Smooth muscle cell of the brain vasculature (primary cell): ENCODE measurements around the gene TNNT1.

ENCODE experiments used
- DNase-seq: peaks from one replicate; pipeline ENCODE4 v3.0.0-alpha.2; 2012; ENCODE audit warnings: low read depth, low spot score

The TNNT1 gene

DNA sequence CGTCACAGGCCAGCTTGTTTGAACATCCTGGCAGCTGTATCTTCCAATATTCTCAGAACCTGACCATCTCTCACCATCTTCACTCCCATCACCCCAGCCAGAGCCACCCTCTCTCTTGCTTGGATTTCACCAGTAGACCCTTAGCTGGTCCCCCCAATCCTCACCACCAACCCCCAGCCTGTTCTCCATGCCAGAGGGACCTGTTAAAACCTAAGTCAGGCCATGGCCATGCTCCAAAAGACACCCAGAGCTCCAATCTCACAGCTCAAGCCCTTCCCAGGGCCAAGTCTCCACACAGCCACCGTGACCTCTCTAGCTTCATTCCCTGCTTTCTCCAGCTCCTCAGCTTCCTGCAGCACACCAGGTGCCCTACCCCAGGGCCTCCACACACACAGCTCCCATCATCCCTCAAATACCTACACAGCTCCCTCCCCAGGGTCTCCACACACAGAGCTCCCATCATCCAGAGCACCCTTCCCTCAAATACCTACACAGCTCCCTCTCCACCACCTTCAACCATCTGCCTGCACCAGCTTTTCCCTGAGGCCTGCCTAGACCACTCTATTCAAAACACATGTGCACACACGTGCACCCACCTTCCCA, 59.6 kb downstream of the TNNT1 start:
- no peak for DNase-seq

- peak; percentile 36 for DNase-seq
These were observed 60.3 kb downstream of the TNNT1 start for GRCh38 chr19:55088543-55089341.

DNA sequence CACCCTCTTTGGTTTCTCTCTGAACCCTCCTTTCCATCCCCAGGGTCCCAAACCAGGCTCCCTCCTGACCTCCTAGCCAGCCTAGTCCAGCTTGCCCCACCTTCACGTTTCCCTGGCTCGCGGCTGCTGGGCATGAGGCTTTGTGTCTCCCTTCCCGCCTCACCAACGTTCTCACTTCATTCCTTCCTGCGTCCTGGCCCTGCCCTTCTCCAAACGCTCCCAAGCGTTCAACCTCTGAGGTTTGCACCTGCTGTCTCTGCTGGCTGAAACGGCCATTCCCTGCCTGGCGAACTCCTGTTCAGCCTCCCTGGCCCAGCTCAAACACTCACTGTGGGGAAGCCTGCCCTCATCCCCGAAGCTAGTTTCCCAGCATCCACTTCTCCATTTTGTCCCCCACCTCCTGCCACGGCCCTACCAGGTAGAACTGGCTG, 61.0 kb downstream of the TNNT1 start:
- no peak for DNase-seq

- no peak for DNase-seq
These were observed 61.5 kb downstream of the TNNT1 start for GRCh38 chr19:55087542-55087901.

DNA sequence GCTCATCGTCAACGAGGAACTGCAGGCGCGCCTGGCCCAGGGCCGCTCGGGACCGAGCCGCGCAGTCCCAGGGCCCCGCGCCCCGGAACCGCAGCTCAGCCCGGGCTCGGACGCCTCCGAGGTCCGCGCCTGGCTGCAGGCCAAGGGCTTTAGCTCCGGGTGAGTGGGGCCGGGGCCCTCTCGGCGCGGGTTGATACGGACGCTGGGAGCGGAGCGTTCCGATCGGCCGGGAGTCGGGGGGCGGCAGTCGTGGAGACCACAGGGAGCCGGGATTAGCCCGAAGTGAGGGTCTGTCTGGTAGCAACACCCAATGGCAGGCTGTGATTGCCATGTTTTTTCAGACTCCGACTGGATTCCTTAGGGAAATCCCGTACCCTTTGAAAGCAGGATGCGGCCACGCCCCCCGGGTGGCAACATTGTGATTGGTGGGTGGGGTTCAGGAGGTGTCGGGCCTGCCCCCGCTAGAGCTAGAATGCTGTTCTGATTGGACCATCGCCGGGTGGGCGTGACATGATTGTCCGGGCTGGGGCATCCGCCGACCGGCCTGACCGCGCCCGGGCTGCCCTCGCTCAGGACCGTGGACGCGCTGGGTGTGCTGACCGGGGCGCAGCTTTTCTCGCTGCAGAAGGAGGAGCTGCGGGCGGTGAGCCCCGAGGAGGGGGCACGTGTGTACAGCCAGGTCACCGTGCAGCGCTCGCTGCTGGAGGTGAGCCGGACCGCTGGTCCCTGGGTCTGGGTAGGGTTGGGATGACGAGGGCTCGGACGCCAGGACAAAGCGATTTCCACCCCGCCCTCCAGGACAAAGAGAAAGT, 62.1 kb downstream of the TNNT1 start:
- peak; percentile 46 for DNase-seq

DNA sequence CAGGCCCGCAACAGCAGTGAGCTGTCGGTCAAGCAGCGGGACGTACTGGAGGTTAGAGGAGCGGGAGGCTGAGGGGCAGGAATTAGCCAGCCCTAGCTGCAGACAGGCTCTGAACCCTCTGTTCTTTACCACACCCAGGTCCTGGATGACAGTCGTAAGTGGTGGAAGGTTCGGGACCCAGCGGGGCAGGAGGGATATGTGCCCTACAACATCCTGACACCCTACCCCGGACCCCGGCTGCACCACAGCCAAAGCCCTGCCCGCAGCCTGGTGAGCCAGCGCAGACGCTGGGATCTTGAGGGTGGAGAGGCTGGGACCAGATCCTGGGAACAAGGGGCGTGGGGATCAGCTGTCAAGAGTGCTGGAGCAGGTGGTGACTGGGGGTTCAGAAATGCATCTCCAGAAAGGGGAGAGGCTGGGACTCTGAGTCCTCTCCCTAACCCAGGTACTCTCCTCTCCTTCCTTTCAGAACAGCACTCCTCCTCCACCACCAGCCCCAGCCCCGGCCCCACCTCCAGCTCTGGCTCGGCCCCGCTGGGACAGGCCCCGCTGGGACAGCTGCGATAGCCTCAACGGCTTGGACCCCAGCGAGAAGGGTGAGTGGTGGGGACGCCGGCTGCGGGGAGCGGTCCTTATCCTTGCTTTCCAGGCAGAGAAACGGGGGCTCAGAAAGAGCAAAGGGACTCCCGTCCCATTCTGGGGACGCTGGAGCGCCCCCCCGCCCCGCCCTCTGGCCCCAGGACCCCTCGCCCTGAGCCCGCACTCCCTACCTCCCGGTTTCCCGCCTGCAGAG, 62.9 kb downstream of the TNNT1 start:
- no peak for DNase-seq

DNA sequence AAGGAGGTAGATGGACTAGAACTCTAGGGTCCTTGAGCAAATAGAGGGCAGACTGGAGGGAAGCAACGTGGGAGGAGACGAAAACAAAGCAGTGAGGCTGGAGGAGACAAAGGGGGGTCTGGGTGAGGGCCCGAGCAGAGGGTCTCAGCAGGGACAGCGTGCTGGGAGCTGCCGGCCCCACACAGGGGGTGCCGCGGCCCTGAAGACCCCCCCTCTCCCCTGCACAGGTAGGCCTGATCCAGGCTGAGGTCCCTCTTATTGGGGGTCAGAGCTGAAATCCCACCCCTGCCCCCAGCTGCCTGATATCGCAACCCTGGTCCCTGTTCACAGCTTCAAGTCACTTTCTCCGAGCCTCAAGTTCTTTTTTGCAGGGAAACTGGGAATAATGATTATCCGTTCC, 64.6 kb downstream of the TNNT1 start:
- no peak for DNase-seq

GRCh38 chr19:55083004-55083850, 65.8 kb downstream of the TNNT1 start:
- DNase-seq = no peak
